Glutamatergic neuron (in vitro differentiated cells): ENCODE measurements around the gene CDH4. TPM values are rescaled to one million over a fixed set of nuclear protein-coding genes. Genes with fewer than 3 reads are reported as not detected.

Experiments
- DNase-seq: peaks from one replicate; pipeline ENCODE4 v3.0.0; 2022
- H3K27ac Mint-ChIP-seq: one replicate; pipeline ENCODE4 v1.8.0; 2020; ENCODE audit warnings: mild to moderate bottlenecking, mixed read lengths, inconsistent platforms; ENCODE audit not compliant: unreplicated experiment
- H3K27me3 Mint-ChIP-seq: one replicate; pipeline ENCODE4 v1.8.0; 2020; ENCODE audit warnings: mild to moderate bottlenecking, moderate library complexity, mixed read lengths, inconsistent platforms; ENCODE audit not compliant: unreplicated experiment
- H3K36me3 Mint-ChIP-seq: one replicate; pipeline ENCODE4 v1.8.0; 2020; ENCODE audit warnings: mild to moderate bottlenecking, mixed read lengths, inconsistent platforms; ENCODE audit not compliant: unreplicated experiment
- H3K4me1 Mint-ChIP-seq: one replicate; pipeline ENCODE4 v1.8.0; 2020; ENCODE audit warnings: mild to moderate bottlenecking, low read depth, mixed read lengths, inconsistent platforms; ENCODE audit not compliant: unreplicated experiment
- H3K4me3 Mint-ChIP-seq: one replicate; pipeline ENCODE4 v1.8.0; 2020; ENCODE audit warnings: mild to moderate bottlenecking, mixed read lengths, inconsistent platforms; ENCODE audit not compliant: unreplicated experiment
- H3K9me3 Mint-ChIP-seq: one replicate; pipeline ENCODE4 v1.8.0; 2020; ENCODE audit warnings: mild to moderate bottlenecking, moderate library complexity, mixed read lengths, inconsistent platforms; ENCODE audit not compliant: unreplicated experiment
- total RNA-seq: library from RNA; stranded (reverse); fragmentation: NEBNext Ultra II Directional; extraction: Animal tissue kit (Norgen Biotek cat#: 25700); gene quantifications from one replicate; pipeline ENCODE4 v1.2.1, GENCODE V29; 2021; ENCODE audit not compliant: unreplicated experiment
- TF ChIP-seq, protein P1 (sequence below): fragments of 200-600 bp; sonication (generic); IDR thresholded peaks from one replicate; pipeline ENCODE4 v1.5.0; 2021; ENCODE audit not compliant: partially characterized antibody, unreplicated experiment

The CDH4 gene
- total RNA-seq, 1 donor from 2014 or later, result 1.2 TPM

DNA sequence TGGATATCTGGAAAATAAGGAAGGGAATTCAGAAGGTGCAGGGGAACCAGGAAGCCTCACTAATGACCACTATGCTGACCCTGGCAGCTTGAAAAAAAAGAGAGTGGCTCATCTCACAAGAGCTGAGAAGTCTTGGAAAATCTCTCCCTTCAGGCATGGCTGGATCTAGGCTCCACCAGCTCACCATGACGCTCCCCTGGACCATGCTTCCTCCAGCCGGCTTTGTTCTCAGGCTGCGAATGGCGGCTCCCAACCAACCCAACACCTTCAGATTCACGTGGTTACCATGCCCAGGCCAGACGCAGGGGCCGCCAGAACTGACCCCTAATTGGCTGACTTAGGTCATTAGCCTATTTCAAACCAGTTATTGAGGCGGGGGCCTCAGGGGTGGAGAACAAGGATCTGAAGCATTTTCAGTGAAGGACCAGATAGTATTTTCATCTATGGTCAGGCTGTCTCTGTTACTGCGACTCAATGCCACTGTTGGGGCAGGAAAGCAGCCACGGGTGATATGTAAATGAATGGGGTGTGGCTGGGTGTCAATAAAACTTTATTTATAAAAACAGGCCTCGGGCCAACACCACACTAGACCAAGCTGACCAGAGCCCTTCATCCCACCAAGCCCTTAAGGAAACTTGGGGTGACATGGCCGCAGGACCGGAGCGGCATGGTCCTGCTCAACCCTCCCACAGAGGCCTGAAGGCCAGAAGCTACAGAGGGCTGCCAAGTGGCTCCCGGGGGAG is 653.9 kb downstream of the CDH4 start:
- DNase-seq, result peak; percentile 9

DNA sequence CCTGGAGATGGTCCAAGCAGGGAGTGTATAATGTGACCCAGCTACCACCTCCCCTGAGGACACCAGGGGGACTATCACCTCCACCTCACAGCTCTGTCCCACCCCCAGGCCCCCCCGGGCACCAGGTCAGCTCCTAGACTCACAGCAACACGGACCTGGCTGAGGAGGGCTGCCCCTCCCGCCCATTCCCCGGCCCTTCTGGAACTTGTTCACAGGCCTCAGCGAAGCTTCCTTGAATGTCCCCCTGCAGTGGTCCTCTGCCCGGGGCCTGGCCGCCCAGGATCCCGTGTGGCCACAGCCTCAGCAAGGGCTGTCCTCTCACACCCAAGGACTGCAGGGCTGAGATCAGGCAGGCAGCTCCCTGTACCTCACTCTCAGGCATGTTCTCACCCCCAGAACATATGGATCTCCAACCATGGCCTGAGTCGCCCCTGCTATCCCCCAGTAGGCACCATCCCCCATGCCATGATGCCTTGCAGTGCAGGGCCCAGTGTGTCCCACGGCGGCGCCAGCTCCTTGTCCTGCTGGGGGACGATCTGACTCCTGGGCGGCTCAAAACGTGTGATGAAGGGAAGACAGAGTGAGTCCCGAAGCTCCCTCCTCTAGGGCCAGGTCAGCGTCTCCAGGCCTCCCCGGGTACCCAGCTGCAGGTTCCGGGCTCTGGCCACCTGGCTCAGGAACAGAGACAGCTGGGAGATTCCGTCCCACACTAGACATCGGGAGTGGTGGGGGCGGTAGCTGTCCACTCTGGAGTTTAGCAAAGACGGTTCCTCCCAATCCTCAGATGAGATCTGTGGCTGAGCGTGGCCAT is 655.2 kb downstream of the CDH4 start:
- TF ChIP-seq, protein P1, sequence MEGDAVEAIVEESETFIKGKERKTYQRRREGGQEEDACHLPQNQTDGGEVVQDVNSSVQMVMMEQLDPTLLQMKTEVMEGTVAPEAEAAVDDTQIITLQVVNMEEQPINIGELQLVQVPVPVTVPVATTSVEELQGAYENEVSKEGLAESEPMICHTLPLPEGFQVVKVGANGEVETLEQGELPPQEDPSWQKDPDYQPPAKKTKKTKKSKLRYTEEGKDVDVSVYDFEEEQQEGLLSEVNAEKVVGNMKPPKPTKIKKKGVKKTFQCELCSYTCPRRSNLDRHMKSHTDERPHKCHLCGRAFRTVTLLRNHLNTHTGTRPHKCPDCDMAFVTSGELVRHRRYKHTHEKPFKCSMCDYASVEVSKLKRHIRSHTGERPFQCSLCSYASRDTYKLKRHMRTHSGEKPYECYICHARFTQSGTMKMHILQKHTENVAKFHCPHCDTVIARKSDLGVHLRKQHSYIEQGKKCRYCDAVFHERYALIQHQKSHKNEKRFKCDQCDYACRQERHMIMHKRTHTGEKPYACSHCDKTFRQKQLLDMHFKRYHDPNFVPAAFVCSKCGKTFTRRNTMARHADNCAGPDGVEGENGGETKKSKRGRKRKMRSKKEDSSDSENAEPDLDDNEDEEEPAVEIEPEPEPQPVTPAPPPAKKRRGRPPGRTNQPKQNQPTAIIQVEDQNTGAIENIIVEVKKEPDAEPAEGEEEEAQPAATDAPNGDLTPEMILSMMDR, result no peak
- peak; percentile 17 for DNase-seq
- Mint-ChIP-seq H3K27ac (no peak overlapping the region), H3K36me3 (peaks cover 6% of the 10 kb centered on the region), H3K9me3 (no peaks in the 10 kb centered on the region), H3K4me3 (no peak overlapping the region), H3K27me3 (peaks cover 2% of the 10 kb centered on the region), H3K4me1 (no peaks in the 10 kb centered on the region)

More for the DNA sequence above, 653.9 kb downstream of the CDH4 start:
- no peaks in the 10 kb centered on the region for H3K9me3 Mint-ChIP-seq
- H3K36me3 Mint-ChIP-seq, result peaks cover 3% of the 10 kb centered on the region
- no peak overlapping the region for H3K4me3 Mint-ChIP-seq
- TF ChIP-seq, protein P1, result no peak
- peaks cover 4% of the 10 kb centered on the region for H3K4me1 Mint-ChIP-seq
- no peak overlapping the region for H3K27ac Mint-ChIP-seq
- H3K27me3 Mint-ChIP-seq, result peaks cover 2% of the 10 kb centered on the region

DNA sequence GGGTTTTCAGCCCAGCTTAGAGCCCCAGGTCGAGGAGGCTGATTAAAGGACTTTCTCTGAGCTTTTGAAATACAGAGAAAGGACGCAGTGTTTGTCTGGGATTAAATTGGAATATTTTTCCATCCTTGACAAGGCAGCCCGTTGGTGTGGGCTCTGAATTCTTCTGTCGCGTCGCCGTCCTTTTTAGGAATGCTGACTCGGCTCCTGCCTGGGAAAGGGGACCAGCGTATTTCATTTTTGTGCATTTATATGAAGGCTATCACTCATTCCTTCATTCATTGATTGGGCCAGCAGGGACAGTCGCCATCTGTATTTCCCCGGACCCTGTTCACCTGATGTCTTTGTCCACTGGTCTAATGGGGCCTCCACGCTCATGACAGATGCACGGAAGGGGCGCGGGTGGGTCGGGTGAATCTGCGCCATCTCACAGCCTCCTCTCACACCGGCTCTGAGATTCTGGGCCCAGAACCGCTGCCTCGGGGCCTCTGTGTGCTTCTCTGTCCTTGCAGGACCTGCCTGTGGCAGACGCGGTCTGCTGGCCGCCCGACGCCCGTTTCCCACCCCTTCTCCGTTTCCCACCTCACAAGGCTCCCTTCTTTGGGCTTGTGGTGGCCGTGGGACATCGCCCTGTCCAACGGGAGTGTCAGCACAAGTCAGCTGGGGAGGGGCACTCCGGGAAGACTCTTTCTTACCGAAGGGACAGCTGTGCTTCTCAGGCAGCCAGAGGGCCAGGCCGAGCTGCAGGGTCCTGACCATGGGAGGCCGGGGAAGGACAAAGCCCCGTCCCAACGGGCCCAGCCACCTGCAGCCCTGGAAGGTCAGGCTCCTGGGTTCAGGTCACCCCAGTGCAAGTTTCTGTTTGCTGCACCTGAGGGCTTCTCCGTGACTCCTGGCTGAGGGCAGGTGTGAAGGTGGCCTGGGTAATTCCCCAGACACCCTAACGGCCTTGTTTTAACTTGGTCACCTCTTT is 656.3 kb downstream of the CDH4 start:
- peak; percentile 10 for DNase-seq
- TF ChIP-seq, protein P1, result no peak
- H3K27ac Mint-ChIP-seq, result no peak overlapping the region
- H3K9me3 Mint-ChIP-seq, result no peaks in the 10 kb centered on the region
- no peak overlapping the region for H3K4me3 Mint-ChIP-seq
- peaks cover 2% of the 10 kb centered on the region for H3K27me3 Mint-ChIP-seq
- H3K36me3 Mint-ChIP-seq, result peaks cover 6% of the 10 kb centered on the region
- no peaks in the 10 kb centered on the region for H3K4me1 Mint-ChIP-seq

DNA sequence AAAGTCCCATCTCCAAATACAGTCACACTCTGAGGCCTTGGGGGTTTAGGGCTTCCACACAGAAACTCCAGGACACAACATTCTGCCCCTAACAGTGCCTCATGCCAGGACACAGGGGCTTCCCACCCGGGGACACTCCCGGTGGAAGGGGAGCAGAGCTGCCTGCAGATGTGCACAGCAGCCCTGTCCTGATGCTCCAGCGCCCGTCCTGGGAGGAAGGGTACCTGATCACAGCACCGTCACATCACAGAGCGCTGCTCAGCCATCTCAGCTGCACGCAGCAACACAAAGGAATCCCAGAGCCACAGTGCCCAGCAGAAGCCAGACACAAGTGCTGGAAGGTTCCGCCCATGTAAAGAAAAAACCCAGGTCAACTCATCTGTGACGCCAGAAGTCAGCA is 657.0 kb downstream of the CDH4 start:
- TF ChIP-seq, protein P1, result no peak
- Mint-ChIP-seq H3K4me3 (no peak overlapping the region), H3K27me3 (peaks cover 2% of the 10 kb centered on the region), H3K9me3 (no peaks in the 10 kb centered on the region), H3K36me3 (peaks cover 6% of the 10 kb centered on the region), H3K4me1 (no peaks in the 10 kb centered on the region), H3K27ac (no peak overlapping the region)
- peak; percentile 11 for DNase-seq
